Neural progenitor cell (in vitro differentiated cells): ENCODE results near the gene DGLUCY.

Experiments used
- CTCF ChIP-seq: fragments of 200-600 bp; sonication (generic); IDR thresholded peaks from 2 replicates; pipeline ENCODE4 v1.5.1; 2017; ENCODE audit warnings: antibody characterized with exemption, mild to moderate bottlenecking
- EZH2 ChIP-seq: fragments of 200-600 bp; sonication (generic); IDR thresholded peaks from 2 replicates; pipeline ENCODE4 v1.6.1; 2017; ENCODE audit warnings: antibody characterized with exemption, mild to moderate bottlenecking, moderate library complexity
- EZH2phosphoT487 ChIP-seq: fragments of 200-600 bp; sonication (generic); IDR thresholded peaks from 2 replicates; pipeline ENCODE4 v1.6.1; 2017; ENCODE audit warnings: antibody characterized with exemption

DNA sequence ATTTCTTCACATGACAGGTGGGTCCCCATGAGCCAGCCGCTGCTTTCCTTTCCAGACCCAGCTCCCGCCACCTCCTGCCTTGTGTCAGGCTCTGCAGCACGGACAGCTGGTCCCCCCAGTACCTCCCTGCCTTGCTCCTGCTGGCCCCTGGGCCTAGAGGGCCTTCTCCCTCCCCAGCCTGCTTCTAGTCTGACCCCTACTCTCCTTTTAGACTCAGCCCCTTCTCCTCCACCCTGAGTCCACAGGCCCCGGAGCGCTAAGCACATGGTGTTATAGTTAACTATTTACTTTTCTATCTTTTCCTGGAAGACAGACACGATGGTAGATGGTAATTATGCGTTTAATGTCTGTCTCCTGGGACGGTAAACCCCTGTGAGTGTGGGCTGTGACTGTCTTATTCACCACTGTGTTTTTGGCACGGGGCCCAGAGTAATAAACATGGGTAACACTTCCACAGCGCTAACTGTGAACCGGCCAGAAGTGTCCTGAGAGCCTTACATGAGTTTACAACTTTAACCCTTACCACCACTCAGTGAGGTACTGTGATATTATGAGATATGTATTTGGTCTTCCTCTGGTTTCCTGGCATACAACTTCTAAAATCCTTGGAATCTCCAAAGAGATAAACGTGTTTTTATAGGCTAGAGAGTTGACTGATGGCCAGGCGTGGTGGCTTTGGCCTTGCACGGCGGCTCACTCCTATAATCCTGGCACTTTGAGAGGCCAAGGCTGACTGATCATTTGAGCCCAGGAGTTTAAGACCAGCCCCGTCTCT, 41.2 kb downstream of the DGLUCY start:
- TF ChIP-seq EZH2 (no peak), CTCF (no peak), EZH2phosphoT487 (no peak)
